NCI-H2227 treated with DMSO at 0.1 percent for 48 hours (cell line): ENCODE measurements around the gene TRIM39.
"Not testable (repeated sequence)": the region's sequence is repeated elsewhere in the genome, so short reads cannot be mapped to it uniquely, and the experiment has no call there.

Experiments
- DNase-seq: peaks from one replicate; lab custom pipeline; 2025; lab: John Stamatoyannopoulos, UW

Gene TRIM39

DNA sequence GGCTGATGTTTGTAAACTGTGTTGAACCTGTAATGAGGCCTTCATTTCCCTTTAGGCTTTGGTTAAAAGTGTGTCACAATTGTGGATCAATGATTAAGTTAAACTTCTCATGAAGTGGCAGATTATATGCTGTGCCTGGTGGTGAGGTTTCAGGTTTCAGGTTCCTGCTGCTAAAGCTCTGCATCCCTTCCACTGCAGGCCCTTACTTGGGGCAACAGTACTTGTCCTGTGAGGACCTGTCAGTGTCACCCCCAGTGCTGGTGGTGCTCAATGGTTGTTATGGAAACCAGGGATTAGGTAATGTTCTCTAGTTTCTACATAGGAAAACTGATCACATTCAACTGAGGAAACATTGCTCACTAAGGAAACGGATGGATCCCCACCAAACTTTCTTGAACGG, 36.7 kb downstream of the TRIM39 start:
- DNase-seq: no peak

GRCh38 chr6:30364591-30364990, 37.9 kb downstream of the TRIM39 start:
- DNase-seq: no peak

GRCh38 chr6:30369280-30369679, 42.6 kb downstream of the TRIM39 start:
- DNase-seq: not testable (repeated sequence)

- DNase-seq: no peak
Measured at GRCh38 chr6:30378290-30378937, 51.7 kb downstream of the TRIM39 start.

- DNase-seq: no peak
Measured at GRCh38 chr6:30380464-30380863, 53.7 kb downstream of the TRIM39 start.

GRCh38 chr6:30386166-30386565, 59.4 kb downstream of the TRIM39 start:
- DNase-seq: no peak

GRCh38 chr6:30391240-30391639, 64.5 kb downstream of the TRIM39 start:
- no peak for DNase-seq
